Kidney (tissue), 14 donors: ENCODE data around the gene EDEM1. TPM values are rescaled to one million over a fixed set of nuclear protein-coding genes. Genes with fewer than 3 reads are reported as not detected.

Source experiments
- DNase-seq, 5 donors: peaks; one replicate each; pipeline ENCODE4 v3.0.0-alpha.2; 2013 to 2020
- FAIRE-seq: peaks from 2 replicates; lab custom pipeline; 2012; peaks lifted over from hg19 to GRCh38; lab: Jason Lieb, UNC
- H3K27ac ChIP-seq, 2 donors: one replicate each; pipeline ENCODE4 v1.7.0; 2013; ENCODE audit warnings: low read depth in 2 of 2, low read length in 2 of 2, inconsistent platforms in 1 of 2
- H3K27me3 ChIP-seq: one replicate; pipeline ENCODE4 v1.7.1; 2013; ENCODE audit warnings: low read length, inconsistent platforms; ENCODE audit not compliant: control insufficient read depth, insufficient read depth
- H3K36me3 ChIP-seq, 3 donors: one replicate each; pipeline versions ENCODE4 v1.7.0 to v1.7.1; 2013; ENCODE audit warnings: low read length in 3 of 3, control low read depth in 1 of 3, inconsistent platforms in 1 of 3; ENCODE audit not compliant: insufficient read depth in 3 of 3, control insufficient read depth in 2 of 3
- H3K4me1 ChIP-seq, 3 donors: one replicate each; pipeline versions ENCODE4 v1.7.0 to v1.7.1; 2013; ENCODE audit warnings: low read length in 3 of 3, inconsistent platforms in 1 of 3, low read depth in 1 of 3; ENCODE audit not compliant: control insufficient read depth in 2 of 3, insufficient read depth in 2 of 3
- H3K4me3 ChIP-seq, 3 donors: one replicate each; pipeline versions ENCODE4 v1.7.0 to v1.8.1; 2013; ENCODE audit warnings: low read length in 3 of 3, control low read depth in 1 of 3, inconsistent platforms in 1 of 3
- H3K9ac ChIP-seq, 3 donors: one replicate each; pipeline versions ENCODE4 v1.7.0 to v1.7.1; 2013; ENCODE audit warnings: low read length in 3 of 3, control low read depth in 1 of 3, inconsistent platforms in 1 of 3
- H3K9me3 ChIP-seq, 3 donors: one replicate each; pipeline versions ENCODE4 v1.7.0 to v1.7.1; 2013; ENCODE audit warnings: low read length in 3 of 3, control low read depth in 1 of 3, inconsistent platforms in 1 of 3; ENCODE audit not compliant: control insufficient read depth in 2 of 3, insufficient read depth in 1 of 3
- CTCF ChIP-seq: IDR thresholded peaks from 3 replicates; pipeline ENCODE4 v1.5.1; 2012; ENCODE audit warnings: mild to moderate bottlenecking, moderate library complexity, borderline replicate concordance; ENCODE audit not compliant: insufficient read depth; ENCODE audit errors: extremely low read depth
- intact Hi-C: fragments of 100-400 bp; cut with DNase I; formaldehyde crosslinking; loops from one replicate; pipeline ENCODE4 v1.11.1; 2022
- polyA plus RNA-seq: library from polyadenylated mRNA; stranded (reverse); fragments of 350-450 nt; fragmentation: Illumina TruSeq; extraction: RNeasy Lipid Tissue Mini Kit (QIAGEN cat#74804); gene quantifications from one replicate; pipeline ENCODE4 v1.2.3, GENCODE V29; 2014; ENCODE audit warnings: low read depth, low replicate concordance; ENCODE audit not compliant: insufficient read depth
- total RNA-seq: library from RNA; stranded (reverse); fragmentation: NEBNext Ultra II Directional; extraction: Animal tissue kit (Norgen Biotek cat#: 25700); gene quantifications from one replicate; pipeline ENCODE4 v1.2.1, GENCODE V29; 2021
- donor health status: control.
- donor health status: control.
- donor health status: control.
- donor health status: control.
- donor health status: control.
- donor health status: DM: yes; HTN: yes; CAD: no.
- donor health status: Normal renal cell carcinoma (clear cell type).

EDEM1 gene
- total and polyA plus RNA-seq, 2 donors from 2014 or later: 5.5 to 47.5 TPM

- Histone ChIP-seq H3K27ac (no peak overlapping the region), H3K36me3 (no peaks in the 10 kb centered on the region), H3K4me3 (no peak overlapping the region), H3K9me3 (no peaks in the 10 kb centered on the region), H3K4me1 (peaks cover 0 to 4% (median 0%) of the 10 kb centered on the region in 3 donors), H3K9ac (no peak overlapping the region), H3K27me3 (no peaks in the 10 kb centered on the region)
- FAIRE-seq: no peak
- TF ChIP-seq CTCF: no peak
- no peak for DNase-seq
- intact Hi-C loops: no loop called here
Observed at GRCh38 chr3:5251196-5251583, 63.7 kb downstream of the EDEM1 start.

- H3K4me3 ChIP-seq: no peak overlapping the region
- DNase-seq: no peak
- H3K4me1 ChIP-seq: peaks cover 0 to 4% (median 0%) of the 10 kb centered on the region in 3 donors
- TF ChIP-seq CTCF: no peak
- no peak overlapping the region for H3K9ac ChIP-seq
- no peak overlapping the region for H3K27ac ChIP-seq
- H3K36me3 ChIP-seq: no peaks in the 10 kb centered on the region
- FAIRE-seq: no peak
- H3K27me3 ChIP-seq: no peaks in the 10 kb centered on the region
- intact Hi-C loops: no loop called here
- H3K9me3 ChIP-seq: no peaks in the 10 kb centered on the region
Observed at GRCh38 chr3:5252131-5252530, 64.6 kb downstream of the EDEM1 start.

GRCh38 chr3:5254281-5255048, 67.0 kb downstream of the EDEM1 start:
- H3K9ac ChIP-seq: no peak overlapping the region
- H3K27ac ChIP-seq: peak overlapping the region in 1 of 2 donors; percentile 18
- TF ChIP-seq CTCF: no peak
- no peaks in the 10 kb centered on the region for H3K27me3 ChIP-seq
- FAIRE-seq: no peak
- H3K36me3 ChIP-seq: no peaks in the 10 kb centered on the region
- H3K9me3 ChIP-seq: no peaks in the 10 kb centered on the region
- DNase-seq: peak in 1 of 5 donors; percentile 19
- H3K4me1 ChIP-seq: peaks cover 0 to 4% (median 0%) of the 10 kb centered on the region in 3 donors
- H3K4me3 ChIP-seq: no peak overlapping the region
- intact Hi-C loops: no loop called here
